Measurements from ENCODE around the gene KDM4C. TPM values are rescaled to one million over a fixed set of nuclear protein-coding genes. Genes with fewer than 3 reads are reported as not detected.

The KDM4C gene
- total and polyA plus RNA-seq, 2 of the 13 experiments (the other 11 are each of a cell fraction or from before 2014, with no cell fraction given) = 19.4 to 23.6 TPM

- no peak for TF ChIP-seq ZHX2 (IDR thresholded peaks at IDR 0.05; ENCODE audit: low read depth)
- no peak for TF ChIP-seq ZHX2 (CRISPR knock-in tag; IDR thresholded peaks at IDR 0.05; ENCODE audit: borderline replicate concordance)
- no peak for TF ChIP-seq ZNF564 (CRISPR knock-in tag; IDR thresholded peaks at IDR 0.05)
- TF ChIP-seq NFYC (CRISPR knock-in tag; IDR thresholded peaks at IDR 0.05) = no peak
- TF ChIP-seq, protein P1, sequence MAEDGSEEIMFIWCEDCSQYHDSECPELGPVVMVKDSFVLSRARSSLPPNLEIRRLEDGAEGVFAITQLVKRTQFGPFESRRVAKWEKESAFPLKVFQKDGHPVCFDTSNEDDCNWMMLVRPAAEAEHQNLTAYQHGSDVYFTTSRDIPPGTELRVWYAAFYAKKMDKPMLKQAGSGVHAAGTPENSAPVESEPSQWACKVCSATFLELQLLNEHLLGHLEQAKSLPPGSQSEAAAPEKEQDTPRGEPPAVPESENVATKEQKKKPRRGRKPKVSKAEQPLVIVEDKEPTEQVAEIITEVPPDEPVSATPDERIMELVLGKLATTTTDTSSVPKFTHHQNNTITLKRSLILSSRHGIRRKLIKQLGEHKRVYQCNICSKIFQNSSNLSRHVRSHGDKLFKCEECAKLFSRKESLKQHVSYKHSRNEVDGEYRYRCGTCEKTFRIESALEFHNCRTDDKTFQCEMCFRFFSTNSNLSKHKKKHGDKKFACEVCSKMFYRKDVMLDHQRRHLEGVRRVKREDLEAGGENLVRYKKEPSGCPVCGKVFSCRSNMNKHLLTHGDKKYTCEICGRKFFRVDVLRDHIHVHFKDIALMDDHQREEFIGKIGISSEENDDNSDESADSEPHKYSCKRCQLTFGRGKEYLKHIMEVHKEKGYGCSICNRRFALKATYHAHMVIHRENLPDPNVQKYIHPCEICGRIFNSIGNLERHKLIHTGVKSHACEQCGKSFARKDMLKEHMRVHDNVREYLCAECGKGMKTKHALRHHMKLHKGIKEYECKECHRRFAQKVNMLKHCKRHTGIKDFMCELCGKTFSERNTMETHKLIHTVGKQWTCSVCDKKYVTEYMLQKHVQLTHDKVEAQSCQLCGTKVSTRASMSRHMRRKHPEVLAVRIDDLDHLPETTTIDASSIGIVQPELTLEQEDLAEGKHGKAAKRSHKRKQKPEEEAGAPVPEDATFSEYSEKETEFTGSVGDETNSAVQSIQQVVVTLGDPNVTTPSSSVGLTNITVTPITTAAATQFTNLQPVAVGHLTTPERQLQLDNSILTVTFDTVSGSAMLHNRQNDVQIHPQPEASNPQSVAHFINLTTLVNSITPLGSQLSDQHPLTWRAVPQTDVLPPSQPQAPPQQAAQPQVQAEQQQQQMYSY (CRISPR knock-in tag; IDR thresholded peaks at IDR 0.05) = no peak
- TF ChIP-seq SP4 (CRISPR knock-in tag; IDR thresholded peaks at IDR 0.05) = no peak
- TF ChIP-seq HMG20A (CRISPR knock-in tag; IDR thresholded peaks at IDR 0.05; ENCODE audit: borderline replicate concordance) = no peak
- TF ChIP-seq MAFK (conservative IDR thresholded peaks at IDR 0.05 in 1 of 2, IDR thresholded peaks at IDR 0.05 in 1 of 2; ENCODE audit: low read length in 2 of 2) = no peak
- TF ChIP-seq, protein P2, sequence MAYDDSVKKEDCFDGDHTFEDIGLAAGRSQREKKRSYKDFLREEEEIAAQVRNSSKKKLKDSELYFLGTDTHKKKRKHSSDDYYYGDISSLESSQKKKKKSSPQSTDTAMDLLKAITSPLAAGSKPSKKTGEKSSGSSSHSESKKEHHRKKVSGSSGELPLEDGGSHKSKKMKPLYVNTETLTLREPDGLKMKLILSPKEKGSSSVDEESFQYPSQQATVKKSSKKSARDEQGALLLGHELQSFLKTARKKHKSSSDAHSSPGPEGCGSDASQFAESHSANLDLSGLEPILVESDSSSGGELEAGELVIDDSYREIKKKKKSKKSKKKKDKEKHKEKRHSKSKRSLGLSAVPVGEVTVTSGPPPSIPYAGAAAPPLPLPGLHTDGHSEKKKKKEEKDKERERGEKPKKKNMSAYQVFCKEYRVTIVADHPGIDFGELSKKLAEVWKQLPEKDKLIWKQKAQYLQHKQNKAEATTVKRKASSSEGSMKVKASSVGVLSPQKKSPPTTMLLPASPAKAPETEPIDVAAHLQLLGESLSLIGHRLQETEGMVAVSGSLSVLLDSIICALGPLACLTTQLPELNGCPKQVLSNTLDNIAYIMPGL (CRISPR knock-in tag; IDR thresholded peaks at IDR 0.05; ENCODE audit: borderline replicate concordance in 1 of 2, low read depth in 1 of 2) = peak in 1 of 2 experiments; percentile 15; a peak in 1 of 4 replicates
- no peak for TF ChIP-seq ZNF562 (CRISPR knock-in tag; IDR thresholded peaks at IDR 0.05; ENCODE audit: borderline replicate concordance)
- no peak for TF ChIP-seq CSRNP2 (CRISPR knock-in tag; conservative IDR thresholded peaks at IDR 0.05; ENCODE audit: low read depth)
Observed at GRCh38 chr9:6758498-6759184, 868 bp downstream of the KDM4C start (continued).
